ENCODE measurements around the gene RFX3.

GRCh38 chr9:3285365-3286161 is 240.2 kb downstream of the RFX3 start:
- no peak for TF ChIP-seq EZH2 (IDR thresholded peaks at IDR 0.05; ENCODE audit: low read depth)
- no peak for TF ChIP-seq CTCF (conservative IDR thresholded peaks at IDR 0.05)

Data from PC-9 (cell line).